ENCODE results near the gene FBXL16.

DNA sequence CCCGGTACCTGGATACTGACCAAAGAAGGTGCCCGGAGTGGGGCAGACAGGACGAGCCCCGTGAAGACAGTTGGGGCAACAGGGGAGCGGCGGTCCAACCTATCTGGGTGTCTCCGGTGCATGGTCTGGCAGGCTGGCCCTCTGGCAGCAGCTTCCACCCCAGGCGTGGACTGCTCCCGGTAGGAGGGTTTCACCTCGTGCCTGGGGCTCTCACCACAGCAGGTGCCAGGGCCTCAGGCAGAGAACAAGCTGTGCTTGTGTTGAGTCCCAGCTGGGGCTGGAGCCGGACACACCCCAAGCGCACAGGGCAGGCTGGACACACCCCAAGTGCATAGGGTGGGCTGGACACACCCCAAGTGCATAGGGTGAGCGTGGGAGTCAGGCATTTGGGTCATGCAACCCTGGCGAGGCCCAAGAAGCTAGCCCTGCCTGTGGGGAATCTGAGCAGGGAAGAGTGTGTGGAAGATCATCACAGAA, 1.5 kb upstream of the FBXL16 start:
- TF ChIP-seq, protein P1, sequence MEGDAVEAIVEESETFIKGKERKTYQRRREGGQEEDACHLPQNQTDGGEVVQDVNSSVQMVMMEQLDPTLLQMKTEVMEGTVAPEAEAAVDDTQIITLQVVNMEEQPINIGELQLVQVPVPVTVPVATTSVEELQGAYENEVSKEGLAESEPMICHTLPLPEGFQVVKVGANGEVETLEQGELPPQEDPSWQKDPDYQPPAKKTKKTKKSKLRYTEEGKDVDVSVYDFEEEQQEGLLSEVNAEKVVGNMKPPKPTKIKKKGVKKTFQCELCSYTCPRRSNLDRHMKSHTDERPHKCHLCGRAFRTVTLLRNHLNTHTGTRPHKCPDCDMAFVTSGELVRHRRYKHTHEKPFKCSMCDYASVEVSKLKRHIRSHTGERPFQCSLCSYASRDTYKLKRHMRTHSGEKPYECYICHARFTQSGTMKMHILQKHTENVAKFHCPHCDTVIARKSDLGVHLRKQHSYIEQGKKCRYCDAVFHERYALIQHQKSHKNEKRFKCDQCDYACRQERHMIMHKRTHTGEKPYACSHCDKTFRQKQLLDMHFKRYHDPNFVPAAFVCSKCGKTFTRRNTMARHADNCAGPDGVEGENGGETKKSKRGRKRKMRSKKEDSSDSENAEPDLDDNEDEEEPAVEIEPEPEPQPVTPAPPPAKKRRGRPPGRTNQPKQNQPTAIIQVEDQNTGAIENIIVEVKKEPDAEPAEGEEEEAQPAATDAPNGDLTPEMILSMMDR (IDR thresholded peaks at IDR 0.05; ENCODE audit: low read depth, low read length, poor library complexity, severe bottlenecking) = no peak
- no peak for TF ChIP-seq EZH2phosphoT487 (IDR thresholded peaks at IDR 0.05; ENCODE audit: borderline replicate concordance, low read length)
